IPS DF 4.7 (cell line): ENCODE measurements around the gene OR14A2.
A peak's percentile ranks its signal among the peaks of the same experiment; 100 is the strongest.
"Not testable (repeated sequence)": the region's sequence is repeated elsewhere in the genome, so short reads cannot be mapped to it uniquely, and the experiment has no call there.

Source experiments
- DNase-seq: peaks from one replicate; pipeline ENCODE4 v3.0.0-alpha.2; 2013; ENCODE audit warnings: low spot score; ENCODE audit errors: extremely low read depth

The OR14A2 gene

DNA sequence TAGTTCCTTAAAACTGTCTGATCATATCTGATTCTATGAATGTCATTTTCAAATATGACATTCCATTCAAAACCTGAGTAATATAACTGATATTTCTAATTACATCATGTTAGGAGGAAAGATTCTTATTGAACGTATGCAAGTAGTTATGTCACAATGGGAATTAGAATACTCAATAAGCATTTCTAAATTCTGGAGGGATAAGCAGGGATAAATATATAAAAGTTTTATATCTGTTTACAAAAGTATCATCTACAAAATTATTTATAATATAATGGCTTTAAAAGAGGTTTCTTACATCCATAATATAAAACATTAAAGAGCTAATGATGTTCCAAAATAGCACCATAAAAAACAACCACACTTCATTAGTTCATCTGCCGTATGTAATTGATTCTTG is at the start of gene OR14A2:
Gene OR14A2, minus strand, starts transcription at position 101 of the 400 bp plus-strand sequence.
- DNase-seq: no peak

DNA sequence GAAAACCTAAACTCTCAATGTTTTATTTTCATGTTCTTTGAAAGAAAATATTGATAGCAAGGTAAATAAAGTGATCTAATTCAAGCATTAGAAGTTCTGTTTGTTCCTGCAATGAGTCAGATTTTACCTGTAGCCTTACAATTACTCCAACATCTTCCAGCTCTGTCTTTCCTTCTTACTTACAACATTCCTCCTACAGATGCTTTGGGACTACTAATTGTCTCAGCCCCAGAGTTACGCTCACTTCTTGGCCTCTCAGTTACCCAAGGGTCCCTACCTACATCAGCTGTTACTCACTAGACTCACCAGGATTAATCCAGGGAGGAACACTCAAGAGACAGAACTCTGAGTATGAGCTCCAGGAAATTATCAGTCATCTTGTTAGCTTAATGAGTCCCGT is 49.6 kb upstream of the OR14A2 start:
- no peak for DNase-seq

- no peak for DNase-seq
These were observed 21.7 kb upstream of the OR14A2 start for GRCh38 chr1:247769603-247770002.

- DNase-seq: no peak
These were observed 12.5 kb upstream of the OR14A2 start, which contains the start of gene OR1C1 for GRCh38 chr1:247760456-247760855. OR1C1 (minus strand) TSS chr1:247760556; CDS start chr1:247758406, 2,150 bp downstream.

DNA sequence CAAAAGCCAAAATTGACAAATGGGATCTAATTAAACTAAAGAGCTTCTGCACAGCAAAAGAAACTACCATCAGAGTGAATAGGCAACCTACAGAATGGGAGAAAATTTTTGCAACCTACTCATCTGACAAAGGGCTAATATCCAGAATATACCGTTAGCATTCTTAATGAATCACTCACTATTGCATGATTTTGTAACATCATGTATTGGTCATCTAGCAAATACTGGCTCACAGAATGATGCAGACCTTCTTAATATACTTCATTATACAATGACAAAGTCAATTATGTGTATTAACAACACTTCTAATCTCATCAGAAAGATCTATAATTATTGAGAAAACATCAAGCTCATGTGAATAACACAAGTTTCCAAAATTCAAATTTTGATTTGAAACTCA is 6.4 kb upstream of the OR14A2 start:
- DNase-seq: not testable (repeated sequence)

GRCh38 chr1:247749870-247750269 is 1.9 kb upstream of the OR14A2 start:
- no peak for DNase-seq

GRCh38 chr1:247747616-247748015 is 325 bp downstream of the OR14A2 start:
- no peak for DNase-seq

- DNase-seq: no peak
These were observed 1.5 kb downstream of the OR14A2 start for GRCh38 chr1:247746391-247746935.

DNA sequence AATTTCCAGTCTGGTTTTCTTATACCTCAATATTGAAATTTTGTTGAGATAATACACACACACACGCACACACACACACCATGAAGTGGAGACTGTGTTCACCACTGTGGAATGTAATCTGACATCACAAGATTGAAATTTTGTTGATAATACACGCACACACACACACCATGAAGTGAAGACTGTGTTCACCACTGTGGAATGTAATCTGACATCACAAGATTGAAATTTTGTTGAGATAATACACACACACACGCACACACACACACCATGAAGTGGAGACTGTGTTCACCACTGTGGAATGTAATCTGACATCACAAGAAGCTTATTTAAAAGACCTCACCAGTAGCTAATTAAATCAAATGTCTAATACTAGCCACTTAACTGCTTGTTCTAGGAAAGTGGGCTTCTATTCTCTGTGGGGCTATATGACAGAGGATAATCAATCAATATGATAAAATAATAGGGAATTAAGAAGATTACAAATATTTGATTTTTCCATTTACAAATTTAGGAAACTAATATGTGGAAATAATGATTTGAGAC is 5.7 kb downstream of the OR14A2 start:
- DNase-seq: not testable (repeated sequence)

GRCh38 chr1:247741756-247742155 is 6.2 kb downstream of the OR14A2 start:
- no peak for DNase-seq

GRCh38 chr1:247740721-247741120 is 7.2 kb downstream of the OR14A2 start:
- no peak for DNase-seq

- DNase-seq: no peak
These were observed 9.6 kb downstream of the OR14A2 start, which contains the start of gene OR14K1 for GRCh38 chr1:247738315-247738714. OR14K1 (plus strand) TSS chr1:247738615; CDS start chr1:247738615, 0 bp downstream.

GRCh38 chr1:247721222-247721621 is 26.7 kb downstream of the OR14A2 start:
- DNase-seq: no peak

- no peak for DNase-seq
These were observed 31.4 kb downstream of the OR14A2 start, which contains the start of gene OR6F1 for GRCh38 chr1:247716546-247716945. OR6F1 (minus strand) TSS chr1:247716646; CDS start chr1:247712755, 3,891 bp downstream.

GRCh38 chr1:247713753-247714152 is 34.2 kb downstream of the OR14A2 start:
- DNase-seq: no peak

- DNase-seq: not testable (repeated sequence)
These were observed 37.3 kb downstream of the OR14A2 start for GRCh38 chr1:247710681-247711080.

DNA sequence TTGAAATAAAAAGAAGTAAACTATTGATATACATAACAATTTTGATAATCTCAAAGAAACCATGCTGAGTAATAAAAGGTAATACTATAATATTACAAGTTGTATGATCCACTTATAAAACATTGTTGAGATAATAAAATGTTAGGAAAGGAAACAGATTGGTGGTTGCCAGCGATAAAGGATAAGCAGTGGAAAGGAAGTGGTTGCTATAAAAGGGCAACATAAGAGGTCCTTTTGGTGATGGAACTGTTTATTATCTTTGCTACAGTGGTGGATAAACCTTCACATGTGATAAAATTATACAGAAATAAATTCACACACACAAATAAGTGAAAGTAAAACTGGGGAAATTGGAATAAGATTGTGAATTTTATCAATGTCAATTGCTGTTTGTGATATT is 46.6 kb downstream of the OR14A2 start:
- no peak for DNase-seq

DNA sequence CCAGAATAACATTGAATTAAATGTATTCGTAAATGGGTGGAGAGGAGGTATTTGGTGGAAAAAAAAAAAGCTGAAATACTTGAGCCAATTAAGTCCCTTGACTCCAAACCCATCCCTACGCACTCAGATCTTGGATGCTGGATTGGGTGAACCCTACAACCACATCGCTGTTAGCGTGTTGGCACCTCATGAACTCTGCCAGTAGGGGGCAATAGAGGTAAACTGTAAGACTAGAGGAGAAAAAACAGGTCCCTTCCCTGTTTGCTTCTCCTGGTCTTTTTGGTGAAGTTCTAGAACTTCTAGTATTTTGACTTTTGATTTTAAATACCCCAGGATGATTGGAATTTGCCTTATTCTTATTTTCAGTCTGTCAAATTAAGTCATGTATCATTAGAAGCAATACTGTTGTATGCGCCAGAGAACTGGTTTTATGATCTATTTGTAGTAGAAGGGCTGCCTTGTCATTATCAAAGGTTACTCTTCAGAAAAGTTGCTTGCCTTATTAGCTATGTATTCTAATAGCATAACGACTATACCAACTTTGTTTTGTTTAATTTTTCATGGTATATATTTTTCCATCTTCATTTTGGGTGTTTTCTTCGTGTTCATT is 66.5 kb downstream of the OR14A2 start:
- DNase-seq: peak; percentile 79

DNA sequence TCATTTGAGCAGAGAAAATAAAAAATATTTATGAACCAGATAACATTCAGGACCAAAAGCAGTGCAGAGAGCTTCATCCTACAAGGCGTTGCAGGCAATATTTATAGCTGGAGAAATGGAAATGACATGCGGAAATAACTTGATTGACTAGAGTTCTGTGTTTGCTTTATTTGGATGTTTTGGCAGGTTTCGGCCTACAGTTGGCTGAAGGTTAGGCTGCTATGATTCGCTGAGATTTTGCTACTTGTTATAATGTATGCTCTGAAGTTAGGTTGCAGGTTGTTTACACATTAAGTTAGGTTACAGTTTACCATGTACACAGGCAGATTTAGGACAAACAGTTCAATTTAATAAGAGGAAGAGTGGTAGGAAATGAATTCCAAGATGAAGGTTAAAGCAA is 67.8 kb downstream of the OR14A2 start:
- no peak for DNase-seq

GRCh38 chr1:247679639-247680038 is 68.3 kb downstream of the OR14A2 start, which contains the start of gene OR13G1:
OR13G1 (minus strand) TSS chr1:247679739; CDS start chr1:247673041, 6,698 bp downstream.
- no peak for DNase-seq
